Measurements from ENCODE around the gene MOK. TPM values are rescaled to one million over a fixed set of nuclear protein-coding genes. Genes with fewer than 3 reads are reported as not detected.

The MOK gene
- total RNA-seq, 1 experiment from 2014 or later, result 2.8 TPM

DNA sequence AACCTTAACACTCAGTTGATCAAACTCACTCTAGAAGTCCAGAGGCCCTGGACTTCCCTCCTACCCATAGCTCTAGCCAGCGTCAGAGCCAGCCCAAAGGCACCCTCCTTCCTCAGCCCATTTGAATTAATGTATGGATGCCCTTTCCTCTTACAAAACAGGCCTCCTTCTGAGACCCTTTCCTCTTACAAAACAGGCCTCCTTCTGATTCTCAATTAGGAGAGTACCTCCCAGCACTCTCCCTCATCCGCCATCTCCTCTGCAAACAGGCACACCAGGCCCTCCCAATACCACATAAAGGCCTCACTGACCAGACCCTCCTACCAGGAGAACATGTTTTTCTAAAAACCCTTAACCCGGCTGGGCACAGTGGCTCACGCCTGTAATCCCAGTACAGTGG, 65.7 kb downstream of the MOK start:
- Mint-ChIP-seq H3K4me3 (no peak overlapping the region), H3K27ac (no peak overlapping the region), H3K36me3 (ENCODE audit: insufficient read depth in 1 of 3, low read depth in 3 of 3) (peaks cover 0 to 7% (median 0%) of the 10 kb centered on the region in 3 experiments; a peak in 3 of 7 replicates), H3K9me3 (no peaks in the 10 kb centered on the region; a peak in 4 of 5 replicates), H3K27me3 (ENCODE audit: low read depth) (no peaks in the 10 kb centered on the region; the same call in 1 of the 2 replicates), H3K4me1 (no peaks in the 10 kb centered on the region)
- no peak overlapping the region for H2BK15ac ChIP-seq (ENCODE audit: low read depth, low read length)
- H2BK20ac ChIP-seq (ENCODE audit: low read depth, low read length, poor library complexity, severe bottlenecking), result no peak overlapping the region
- no peak overlapping the region for H4K91ac ChIP-seq (ENCODE audit: insufficient read length, low read depth, low read length)
- no peak overlapping the region for H3K18ac ChIP-seq (ENCODE audit: insufficient read length, low read depth, low read length)
- H3K4ac ChIP-seq (ENCODE audit: low read depth, low read length), result no peak overlapping the region
- no peaks in the 10 kb centered on the region for H3K9me3 ChIP-seq (ENCODE audit: control insufficient read depth, low read depth, low read length)
- no peak overlapping the region for H3K27ac ChIP-seq (ENCODE audit: insufficient read length, low read depth, low read length)
- no peak overlapping the region for H2BK5ac ChIP-seq (ENCODE audit: insufficient read length, low read length)
- H3T11ph ChIP-seq (ENCODE audit: low read length), result no peak overlapping the region
- no peak overlapping the region for H2BK120ac ChIP-seq (ENCODE audit: low read depth, low read length, poor library complexity, severe bottlenecking)
- no peaks in the 10 kb centered on the region for H4K20me1 ChIP-seq (ENCODE audit: control insufficient read depth, insufficient read depth, insufficient read length)
- H3K56ac ChIP-seq (ENCODE audit: insufficient read length, low read depth, low read length), result no peak overlapping the region
- no peak overlapping the region for H3K4me2 ChIP-seq (ENCODE audit: insufficient read depth, insufficient read length, low read length)
- H2AFZ ChIP-seq (ENCODE audit: low read length), result no peak overlapping the region
- H3K23me2 ChIP-seq (ENCODE audit: insufficient read length, low read depth, low read length, poor library complexity, severe bottlenecking), result no peaks in the 10 kb centered on the region
- no peak overlapping the region for H2AK5ac ChIP-seq (ENCODE audit: insufficient read length, low read length)
- H3K4me1 ChIP-seq (ENCODE audit: insufficient read depth, low read length), result no peaks in the 10 kb centered on the region
- H3K14ac ChIP-seq (ENCODE audit: insufficient read depth, low read length), result no peak overlapping the region
- no peak overlapping the region for H3K23ac ChIP-seq (ENCODE audit: insufficient read length, low read depth, low read length)
- H4K5ac ChIP-seq (ENCODE audit: insufficient read length, low read depth, low read length), result no peak overlapping the region
- no peaks in the 10 kb centered on the region for H3K27me3 ChIP-seq (ENCODE audit: insufficient read depth, low read length)
- TF ChIP-seq, protein P1, sequence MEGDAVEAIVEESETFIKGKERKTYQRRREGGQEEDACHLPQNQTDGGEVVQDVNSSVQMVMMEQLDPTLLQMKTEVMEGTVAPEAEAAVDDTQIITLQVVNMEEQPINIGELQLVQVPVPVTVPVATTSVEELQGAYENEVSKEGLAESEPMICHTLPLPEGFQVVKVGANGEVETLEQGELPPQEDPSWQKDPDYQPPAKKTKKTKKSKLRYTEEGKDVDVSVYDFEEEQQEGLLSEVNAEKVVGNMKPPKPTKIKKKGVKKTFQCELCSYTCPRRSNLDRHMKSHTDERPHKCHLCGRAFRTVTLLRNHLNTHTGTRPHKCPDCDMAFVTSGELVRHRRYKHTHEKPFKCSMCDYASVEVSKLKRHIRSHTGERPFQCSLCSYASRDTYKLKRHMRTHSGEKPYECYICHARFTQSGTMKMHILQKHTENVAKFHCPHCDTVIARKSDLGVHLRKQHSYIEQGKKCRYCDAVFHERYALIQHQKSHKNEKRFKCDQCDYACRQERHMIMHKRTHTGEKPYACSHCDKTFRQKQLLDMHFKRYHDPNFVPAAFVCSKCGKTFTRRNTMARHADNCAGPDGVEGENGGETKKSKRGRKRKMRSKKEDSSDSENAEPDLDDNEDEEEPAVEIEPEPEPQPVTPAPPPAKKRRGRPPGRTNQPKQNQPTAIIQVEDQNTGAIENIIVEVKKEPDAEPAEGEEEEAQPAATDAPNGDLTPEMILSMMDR (conservative IDR thresholded peaks at IDR 0.05), result no peak
- WGBS (ENCODE audit: extremely low coverage, insufficient read length, low lambda C conversion rate), result no CpG with 5 or more reads among the region's 4 CpGs
- no peaks in the 10 kb centered on the region for H3K79me1 ChIP-seq (ENCODE audit: insufficient read depth, low read depth, low read length, poor library complexity, severe bottlenecking)
- DNase-seq, result no peak
- no peak overlapping the region for H4K8ac ChIP-seq (replicated peaks; ENCODE audit: insufficient read length, low read depth, low read length)
- H3K79me2 ChIP-seq (ENCODE audit: insufficient read depth, low read length), result no peaks in the 10 kb centered on the region
- H3K9ac ChIP-seq (ENCODE audit: extremely low read depth, insufficient read length, low read length), result no peak overlapping the region
- H2BK12ac ChIP-seq (ENCODE audit: insufficient read length, low read depth, low read length), result no peak overlapping the region

Data from H9 (cell line).